ENCODE results near the gene ALDOC. TPM values are rescaled to one million over a fixed set of nuclear protein-coding genes. Genes with fewer than 3 reads are reported as not detected.

The ALDOC gene
- total and polyA plus RNA-seq, 2 donors (not counting 1 experiment from before 2014, with no cell fraction given): 16.7 to 26.6 TPM

DNA sequence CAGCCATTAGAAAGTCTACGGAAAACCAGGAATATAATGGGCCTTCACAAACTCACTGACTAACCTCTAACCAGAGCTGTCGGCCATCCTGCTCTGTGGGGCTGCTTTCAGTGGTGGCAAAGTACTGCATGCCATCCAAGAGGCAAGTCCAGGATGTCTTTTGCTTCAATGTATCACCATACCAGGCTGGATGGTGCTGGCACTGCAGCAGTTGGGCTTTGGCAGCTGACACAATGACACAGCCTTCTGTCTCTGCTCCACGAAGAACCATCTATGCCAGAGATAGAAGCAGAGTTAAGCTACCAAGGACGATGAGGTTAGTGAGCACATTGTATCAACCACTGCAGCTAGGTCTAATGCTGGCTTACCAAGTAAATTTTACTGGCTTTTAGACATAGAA lies 47.0 kb upstream of the ALDOC start:
- peaks cover 15 to 85% of the 10 kb centered on the region in 2 experiments for H3K36me3 ChIP-seq (replicated peaks in 1 of 2; ENCODE audit: control extremely low read depth in 1 of 2, control insufficient read depth in 1 of 2, extremely low read depth in 1 of 2, insufficient read depth in 2 of 2, low read length in 1 of 2)
- TF ChIP-seq EZH2 (IDR thresholded peaks at IDR 0.05; ENCODE audit: borderline replicate concordance, insufficient read depth, low read depth, low read length, poor library complexity, severe bottlenecking): no peak
- TF ChIP-seq, protein P1, sequence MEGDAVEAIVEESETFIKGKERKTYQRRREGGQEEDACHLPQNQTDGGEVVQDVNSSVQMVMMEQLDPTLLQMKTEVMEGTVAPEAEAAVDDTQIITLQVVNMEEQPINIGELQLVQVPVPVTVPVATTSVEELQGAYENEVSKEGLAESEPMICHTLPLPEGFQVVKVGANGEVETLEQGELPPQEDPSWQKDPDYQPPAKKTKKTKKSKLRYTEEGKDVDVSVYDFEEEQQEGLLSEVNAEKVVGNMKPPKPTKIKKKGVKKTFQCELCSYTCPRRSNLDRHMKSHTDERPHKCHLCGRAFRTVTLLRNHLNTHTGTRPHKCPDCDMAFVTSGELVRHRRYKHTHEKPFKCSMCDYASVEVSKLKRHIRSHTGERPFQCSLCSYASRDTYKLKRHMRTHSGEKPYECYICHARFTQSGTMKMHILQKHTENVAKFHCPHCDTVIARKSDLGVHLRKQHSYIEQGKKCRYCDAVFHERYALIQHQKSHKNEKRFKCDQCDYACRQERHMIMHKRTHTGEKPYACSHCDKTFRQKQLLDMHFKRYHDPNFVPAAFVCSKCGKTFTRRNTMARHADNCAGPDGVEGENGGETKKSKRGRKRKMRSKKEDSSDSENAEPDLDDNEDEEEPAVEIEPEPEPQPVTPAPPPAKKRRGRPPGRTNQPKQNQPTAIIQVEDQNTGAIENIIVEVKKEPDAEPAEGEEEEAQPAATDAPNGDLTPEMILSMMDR (IDR thresholded peaks at IDR 0.05): no peak
- H3K4me3 ChIP-seq (ENCODE audit: control extremely low read depth in 1 of 5, extremely low read depth in 1 of 5, insufficient read depth in 1 of 5, low read depth in 2 of 5, low read length in 4 of 5): no peak overlapping the region
- H3K4me2 ChIP-seq (replicated peaks; ENCODE audit: low read depth, low read length, poor library complexity, severe bottlenecking): no peak overlapping the region
- no peaks in the 10 kb centered on the region for H3K9me3 Mint-ChIP-seq (ENCODE audit: insufficient read depth)
- H3K4me1 ChIP-seq (ENCODE audit: control insufficient read depth in 2 of 2, insufficient read depth in 2 of 2, low read length in 2 of 2): no peaks in the 10 kb centered on the region
- H4K20me1 ChIP-seq (ENCODE audit: control insufficient read depth, insufficient read depth, low read length, poor library complexity, severe bottlenecking): peaks cover 6% of the 10 kb centered on the region
- WGBS (ENCODE audit: insufficient coverage): 100% methylated on average over 2 of the region's 4 CpGs
- no peak overlapping the region for H3K27ac Mint-ChIP-seq
- H3K27me3 ChIP-seq (replicated peaks in 1 of 4; ENCODE audit: control extremely low read depth in 1 of 4, control insufficient read depth in 3 of 4, insufficient read depth in 4 of 4, low read length in 3 of 4): no peaks in the 10 kb centered on the region
- intact Hi-C loops (cut with micrococcal nuclease): no loop called here
- no peak overlapping the region for H3K27ac ChIP-seq (ENCODE audit: low read length in 2 of 2)
- no peaks in the 10 kb centered on the region for H3K9me3 ChIP-seq (ENCODE audit: control extremely low read depth in 1 of 3, control insufficient read depth in 2 of 3, insufficient read depth in 1 of 3, low read length in 2 of 3)
- CTCF ChIA-PET: interaction anchor here (15.2 kb wide), 1 partner anchor 127 kb away, joined by 220 read pairs; no protein-coding TSS in a partner anchor
- no peak for ATAC-seq (ENCODE audit: low read depth)
- DNase-seq: no peak
- H3K27me3 Mint-ChIP-seq: no peaks in the 10 kb centered on the region
- H3K9ac ChIP-seq (ENCODE audit: low read length): no peak overlapping the region
- H3K79me2 ChIP-seq (ENCODE audit: control insufficient read depth, insufficient read depth, low read length): peaks cover 5% of the 10 kb centered on the region
- no peak overlapping the region for H2AFZ ChIP-seq (ENCODE audit: insufficient read depth, low read depth, low read length, poor library complexity, severe bottlenecking)
- no peak overlapping the region for H3K4me3 Mint-ChIP-seq
- H3K4me1 Mint-ChIP-seq: no peaks in the 10 kb centered on the region
- POLR2A ChIA-PET: no interaction called here

DNA sequence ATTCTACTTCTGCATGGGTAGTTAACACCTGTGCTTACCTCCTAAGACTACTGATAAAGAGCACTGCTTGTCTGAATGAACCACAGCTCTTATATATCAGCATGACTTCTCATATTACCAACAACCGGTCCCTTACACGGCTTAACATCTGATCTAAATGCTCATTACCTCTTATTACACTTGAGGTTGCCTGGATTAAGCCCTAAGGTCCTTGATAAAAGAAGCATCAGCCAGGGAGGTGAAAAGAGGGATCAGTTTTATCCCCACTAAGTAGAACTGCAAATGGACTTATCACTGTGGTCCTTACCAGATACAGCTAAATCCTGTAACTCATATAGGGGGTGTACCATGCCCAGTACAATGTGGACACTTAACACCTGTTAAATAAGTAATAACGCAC lies 45.5 kb upstream of the ALDOC start:
- H3K4me3 Mint-ChIP-seq: no peak overlapping the region
- H3K27me3 Mint-ChIP-seq: no peaks in the 10 kb centered on the region
- H3K27ac Mint-ChIP-seq: no peak overlapping the region
- H3K9me3 Mint-ChIP-seq (ENCODE audit: insufficient read depth): no peaks in the 10 kb centered on the region
- Histone ChIP-seq H3K9me3 (ENCODE audit: control extremely low read depth in 1 of 3, control insufficient read depth in 2 of 3, insufficient read depth in 1 of 3, low read length in 2 of 3) (no peaks in the 10 kb centered on the region), H3K79me2 (ENCODE audit: control insufficient read depth, insufficient read depth, low read length) (no peaks in the 10 kb centered on the region), H3K4me3 (ENCODE audit: control extremely low read depth in 1 of 5, extremely low read depth in 1 of 5, insufficient read depth in 1 of 5, low read depth in 2 of 5, low read length in 4 of 5) (no peak overlapping the region), H2AFZ (ENCODE audit: insufficient read depth, low read depth, low read length, poor library complexity, severe bottlenecking) (no peak overlapping the region), H3K4me2 (replicated peaks; ENCODE audit: low read depth, low read length, poor library complexity, severe bottlenecking) (no peak overlapping the region), H3K4me1 (ENCODE audit: control insufficient read depth in 2 of 2, insufficient read depth in 2 of 2, low read length in 2 of 2) (no peaks in the 10 kb centered on the region), H3K9ac (ENCODE audit: low read length) (no peak overlapping the region), H4K20me1 (ENCODE audit: control insufficient read depth, insufficient read depth, low read length, poor library complexity, severe bottlenecking) (no peaks in the 10 kb centered on the region), H3K27me3 (replicated peaks in 1 of 4; ENCODE audit: control extremely low read depth in 1 of 4, control insufficient read depth in 3 of 4, insufficient read depth in 4 of 4, low read length in 3 of 4) (no peaks in the 10 kb centered on the region), H3K27ac (ENCODE audit: low read length in 2 of 2) (no peak overlapping the region), H3K36me3 (replicated peaks in 1 of 2; ENCODE audit: control extremely low read depth in 1 of 2, control insufficient read depth in 1 of 2, extremely low read depth in 1 of 2, insufficient read depth in 2 of 2, low read length in 1 of 2) (peaks cover 18 to 88% of the 10 kb centered on the region in 2 experiments)
- POLR2A ChIA-PET: no interaction called here
- DNase-seq: no peak
- intact Hi-C loops (cut with micrococcal nuclease): no loop called here
- ATAC-seq (ENCODE audit: low read depth): no peak
- WGBS (ENCODE audit: insufficient coverage): no CpG with 5 or more reads among the region's 3 CpGs
- no peak for TF ChIP-seq EZH2 (IDR thresholded peaks at IDR 0.05; ENCODE audit: borderline replicate concordance, insufficient read depth, low read depth, low read length, poor library complexity, severe bottlenecking)
- TF ChIP-seq, protein P1 (IDR thresholded peaks at IDR 0.05): no peak
- CTCF ChIA-PET: interaction anchor here (1.1 to 15.2 kb wide), 2 partner anchors 12 to 125 kb away, joined by 3 to 220 read pairs; no protein-coding TSS in a partner anchor
- no peaks in the 10 kb centered on the region for H3K4me1 Mint-ChIP-seq

Measured in B cell (primary cell).